HG02798 (cell line): Measurements from ENCODE around the gene MGA.

ENCODE experiments used
- ATAC-seq: cut with Tn5 transposase; IDR thresholded peaks from one replicate; pipeline ENCODE4 v1.9.1; 2021; ENCODE audit warnings: mild to moderate bottlenecking; ENCODE audit not compliant: unreplicated experiment, poor library complexity

MGA gene

GRCh38 chr15:41778521-41778920 lies 118.3 kb downstream of the MGA start:
- no peak for ATAC-seq

GRCh38 chr15:41779662-41780157 lies 119.5 kb downstream of the MGA start:
- ATAC-seq = no peak

- no peak for ATAC-seq
Measured at GRCh38 chr15:41780266-41780665, 120.1 kb downstream of the MGA start.

GRCh38 chr15:41780727-41781126 lies 120.5 kb downstream of the MGA start:
- no peak for ATAC-seq

- no peak for ATAC-seq
Measured at GRCh38 chr15:41782371-41783282, 122.4 kb downstream of the MGA start.

GRCh38 chr15:41783296-41783695 lies 123.1 kb downstream of the MGA start:
- ATAC-seq = no peak

GRCh38 chr15:41788262-41788661 lies 128.1 kb downstream of the MGA start:
- ATAC-seq = no peak

GRCh38 chr15:41789236-41789635 lies 129.0 kb downstream of the MGA start:
- ATAC-seq = no peak

- ATAC-seq = no peak
Measured at GRCh38 chr15:41789662-41790061, 129.5 kb downstream of the MGA start.

GRCh38 chr15:41790169-41790568 lies 130.0 kb downstream of the MGA start:
- ATAC-seq = no peak

- no peak for ATAC-seq
Measured at GRCh38 chr15:41790756-41791546, 130.7 kb downstream of the MGA start.

GRCh38 chr15:41791547-41791937 lies 131.3 kb downstream of the MGA start:
- no peak for ATAC-seq

GRCh38 chr15:41792000-41792637 lies 131.9 kb downstream of the MGA start:
- no peak for ATAC-seq

- ATAC-seq = no peak
Measured at GRCh38 chr15:41794081-41794480, 133.9 kb downstream of the MGA start.

- ATAC-seq = no peak
Measured at GRCh38 chr15:41795996-41796856, 136.0 kb downstream of the MGA start.

- ATAC-seq = no peak
Measured at GRCh38 chr15:41797201-41797944, 137.2 kb downstream of the MGA start.

- no peak for ATAC-seq
Measured at GRCh38 chr15:41798607-41799487, 138.6 kb downstream of the MGA start.

GRCh38 chr15:41799488-41799805 lies 139.2 kb downstream of the MGA start:
- no peak for ATAC-seq
